ENCODE results near the gene NRSN1.

GRCh38 chr6:24100024-24100769 lies 25.8 kb upstream of the NRSN1 start:
- no peak for TF ChIP-seq CTCF (IDR thresholded peaks at IDR 0.05)
- TF ChIP-seq POLR2A (IDR thresholded peaks at IDR 0.05), result no peak

Measured in body of pancreas (tissue), 4 donors.